MM.1S (cell line): ENCODE data around the gene TMEM182.

Experiments
- DNase-seq: peaks from one replicate; pipeline ENCODE4 v3.0.0-alpha.2; 2015
- H2AFZ ChIP-seq: fragments of 300-600 bp; sonication (generic); 2 replicates; pipeline ENCODE4 v1.6.0; 2016; ENCODE audit warnings: antibody characterized with exemption, low read length
- H3F3A ChIP-seq: fragments of 300-600 bp; sonication (generic); 2 replicates; pipeline ENCODE4 v1.6.1; 2016; ENCODE audit warnings: mild to moderate bottlenecking, antibody characterized with exemption, low read length, moderate library complexity, mixed read lengths; ENCODE audit not compliant: insufficient read depth
- H3K27ac ChIP-seq: fragments of 300-600 bp; sonication (generic); 2 replicates; pipeline ENCODE4 v1.5.1; 2016; ENCODE audit warnings: mild to moderate bottlenecking, low read length
- H3K27me3 ChIP-seq: fragments of 300-600 bp; sonication (generic); replicated peaks from 2 replicates; pipeline ENCODE4 v1.6.0; 2016; ENCODE audit warnings: low read length; ENCODE audit not compliant: insufficient read depth
- H3K36me3 ChIP-seq: fragments of 300-600 bp; sonication (generic); replicated peaks from 2 replicates; pipeline ENCODE4 v1.6.1; 2016; ENCODE audit warnings: mild to moderate bottlenecking, low read length, mixed read lengths; ENCODE audit not compliant: insufficient read depth
- H3K4me1 ChIP-seq: fragments of 300-600 bp; sonication (generic); 2 replicates; pipeline ENCODE4 v1.6.1; 2016; ENCODE audit warnings: low read length, mixed read lengths
- H3K4me2 ChIP-seq: fragments of 300-600 bp; sonication (generic); 2 replicates; pipeline ENCODE4 v1.6.0; 2016; ENCODE audit warnings: low read depth, low read length
- H3K4me3 ChIP-seq: fragments of 300-600 bp; sonication (generic); 2 replicates; pipeline ENCODE4 v1.5.1; 2016; ENCODE audit warnings: low read length, mixed read lengths
- H3K79me2 ChIP-seq: fragments of 300-600 bp; sonication (generic); 2 replicates; pipeline ENCODE4 v1.6.1; 2016; ENCODE audit warnings: mixed run types, low read length, mixed read lengths
- H3K9ac ChIP-seq: fragments of 300-600 bp; sonication (generic); 2 replicates; pipeline ENCODE4 v1.6.1; 2016; ENCODE audit warnings: low read length, mixed read lengths
- H3K9me2 ChIP-seq: fragments of 300-600 bp; sonication (generic); replicated peaks from 2 replicates; pipeline ENCODE4 v1.6.1; 2016; ENCODE audit warnings: mild to moderate bottlenecking, low read length, mixed read lengths; ENCODE audit not compliant: insufficient read depth
- H3K9me3 ChIP-seq: fragments of 300-600 bp; sonication (generic); replicated peaks from 2 replicates; pipeline ENCODE4 v1.6.1; 2016; ENCODE audit warnings: mild to moderate bottlenecking, low read length, mixed read lengths; ENCODE audit not compliant: insufficient read depth
- H4K20me1 ChIP-seq: fragments of 300-600 bp; sonication (generic); 2 replicates; pipeline ENCODE4 v1.6.1; 2016; ENCODE audit warnings: mild to moderate bottlenecking, low read length, moderate library complexity, mixed read lengths; ENCODE audit not compliant: insufficient read depth
- CTCF ChIP-seq: fragments of 300-600 bp; sonication (generic); IDR thresholded peaks from 2 replicates; pipeline ENCODE4 v1.5.1; 2016; ENCODE audit warnings: antibody characterized with exemption, low read length, mixed read lengths
- EZH2 ChIP-seq: fragments of 300-600 bp; sonication (generic); optimal IDR thresholded peaks from 2 replicates; pipeline ENCODE3; 2017; ENCODE audit warnings: low read depth, mild to moderate bottlenecking, antibody characterized with exemption, low read length, mixed read lengths
- EZH2phosphoT487 ChIP-seq: fragments of 300-600 bp; sonication (generic); IDR thresholded peaks from 2 replicates; pipeline ENCODE4 v1.6.1; 2018; ENCODE audit warnings: antibody characterized with exemption, low read length

TMEM182 gene

GRCh38 chr2:102788885-102789260 lies 27.0 kb downstream of the TMEM182 start:
- H3K4me3 ChIP-seq = no peak overlapping the region
- H2AFZ ChIP-seq = no peak overlapping the region
- no peaks in the 10 kb centered on the region for H3K9me2 ChIP-seq
- TF ChIP-seq EZH2phosphoT487 = no peak
- no peak for TF ChIP-seq EZH2
- H3K9ac ChIP-seq = no peak overlapping the region
- no peaks in the 10 kb centered on the region for H3K79me2 ChIP-seq
- no peaks in the 10 kb centered on the region for H3K27me3 ChIP-seq
- H3K27ac ChIP-seq = no peak overlapping the region
- no peaks in the 10 kb centered on the region for H3K4me1 ChIP-seq
- no peak overlapping the region for H3K4me2 ChIP-seq
- H3F3A ChIP-seq = no peaks in the 10 kb centered on the region
- no peaks in the 10 kb centered on the region for H3K9me3 ChIP-seq
- no peaks in the 10 kb centered on the region for H4K20me1 ChIP-seq
- no peak for DNase-seq
- H3K36me3 ChIP-seq = no peaks in the 10 kb centered on the region

- no peaks in the 10 kb centered on the region for H3K9me3 ChIP-seq
- no peak overlapping the region for H3K4me2 ChIP-seq
- no peaks in the 10 kb centered on the region for H3K27me3 ChIP-seq
- DNase-seq = no peak
- no peak overlapping the region for H3K27ac ChIP-seq
- no peak for TF ChIP-seq EZH2phosphoT487
- TF ChIP-seq CTCF = no peak
- no peak for TF ChIP-seq EZH2
- no peaks in the 10 kb centered on the region for H3F3A ChIP-seq
- H3K79me2 ChIP-seq = no peaks in the 10 kb centered on the region
- H3K4me3 ChIP-seq = no peak overlapping the region
- no peak overlapping the region for H3K9ac ChIP-seq
- H4K20me1 ChIP-seq = no peaks in the 10 kb centered on the region
- no peaks in the 10 kb centered on the region for H3K36me3 ChIP-seq
- no peaks in the 10 kb centered on the region for H3K9me2 ChIP-seq
- H2AFZ ChIP-seq = no peak overlapping the region
- no peaks in the 10 kb centered on the region for H3K4me1 ChIP-seq
These were observed 27.7 kb downstream of the TMEM182 start for GRCh38 chr2:102789349-102790090.

- no peak overlapping the region for H3K27ac ChIP-seq
- H3K9me2 ChIP-seq = no peaks in the 10 kb centered on the region
- H3K4me3 ChIP-seq = no peak overlapping the region
- no peak overlapping the region for H2AFZ ChIP-seq
- no peaks in the 10 kb centered on the region for H3K27me3 ChIP-seq
- H4K20me1 ChIP-seq = no peaks in the 10 kb centered on the region
- H3K4me2 ChIP-seq = no peak overlapping the region
- H3K4me1 ChIP-seq = no peaks in the 10 kb centered on the region
- no peaks in the 10 kb centered on the region for H3K79me2 ChIP-seq
- no peak overlapping the region for H3K9ac ChIP-seq
- H3K36me3 ChIP-seq = no peaks in the 10 kb centered on the region
- no peak for TF ChIP-seq EZH2phosphoT487
- TF ChIP-seq EZH2 = no peak
- TF ChIP-seq CTCF = no peak
- no peaks in the 10 kb centered on the region for H3F3A ChIP-seq
- H3K9me3 ChIP-seq = no peaks in the 10 kb centered on the region
- no peak for DNase-seq
These were observed 28.2 kb downstream of the TMEM182 start for GRCh38 chr2:102790091-102790455.

GRCh38 chr2:102792568-102793208 lies 30.9 kb downstream of the TMEM182 start:
- H3K27me3 ChIP-seq = no peaks in the 10 kb centered on the region
- H3K36me3 ChIP-seq = no peaks in the 10 kb centered on the region
- H3K79me2 ChIP-seq = no peaks in the 10 kb centered on the region
- no peak for DNase-seq
- H3K9me2 ChIP-seq = no peaks in the 10 kb centered on the region
- H3K9me3 ChIP-seq = no peaks in the 10 kb centered on the region
- H2AFZ ChIP-seq = no peak overlapping the region
- no peak overlapping the region for H3K4me2 ChIP-seq
- TF ChIP-seq EZH2phosphoT487 (no peak), EZH2 (no peak), CTCF (no peak)
- H3K4me1 ChIP-seq = no peaks in the 10 kb centered on the region
- H3K27ac ChIP-seq = no peak overlapping the region
- H3F3A ChIP-seq = no peaks in the 10 kb centered on the region
- no peak overlapping the region for H3K9ac ChIP-seq
- H4K20me1 ChIP-seq = no peaks in the 10 kb centered on the region
- no peak overlapping the region for H3K4me3 ChIP-seq
